ENCODE measurements around the gene CDADC1. TPM values are rescaled to one million over a fixed set of nuclear protein-coding genes. Genes with fewer than 3 reads are reported as not detected.

CDADC1 gene
- total RNA-seq (ENCODE audit: low replicate concordance) = 11.2 and 12.5 TPM in 2 replicates
- long read RNA-seq, transcript CDADC1-201 (10 exons, 3,386 nt) = major isoform, 5 of 18 reads
- long read RNA-seq, partial matches to known transcripts = 6 of 18 reads
- long read RNA-seq, other reads (novel, unspliced or antisense) = 7 of 18 reads

- peaks cover 15% of the 10 kb centered on the region for H3K4me1 Mint-ChIP-seq (ENCODE audit: unreplicated experiment)
- peaks cover 17% of the 10 kb centered on the region for H3K27me3 Mint-ChIP-seq
- H3K36me3 Mint-ChIP-seq = peaks cover 4% of the 10 kb centered on the region
- H3K9me3 Mint-ChIP-seq = no peaks in the 10 kb centered on the region
- peak within 1 kb of the TSS; percentile 99 for H3K27ac Mint-ChIP-seq
- no peak for TF ChIP-seq CTCF (conservative IDR thresholded peaks at IDR 0.05)
- DNase-seq (ENCODE audit: extremely low spot score, unreplicated experiment) = peak; percentile 95
- peak within 1 kb of the TSS; percentile 98 for H3K4me3 Mint-ChIP-seq
Measured at GRCh38 chr13:49247643-49248621, at the start of gene CDADC1. Gene CDADC1 (plus strand): TSS chr13:49247925. CDS start chr13:49248038, 113 bp downstream.

GRCh38 chr13:49206641-49207040 lies 41.1 kb upstream of the CDADC1 start:
- Mint-ChIP-seq H3K27ac (no peak overlapping the region), H3K36me3 (peaks cover 40% of the 10 kb centered on the region), H3K4me3 (no peak overlapping the region), H3K27me3 (no peaks in the 10 kb centered on the region), H3K9me3 (no peaks in the 10 kb centered on the region), H3K4me1 (ENCODE audit: unreplicated experiment) (no peaks in the 10 kb centered on the region)
- DNase-seq (ENCODE audit: extremely low spot score, unreplicated experiment) = no peak
- no peak for TF ChIP-seq CTCF (conservative IDR thresholded peaks at IDR 0.05)

GRCh38 chr13:49208619-49209018 lies 39.1 kb upstream of the CDADC1 start:
- TF ChIP-seq CTCF (conservative IDR thresholded peaks at IDR 0.05) = no peak
- Mint-ChIP-seq H3K36me3 (peaks cover 38% of the 10 kb centered on the region), H3K9me3 (no peaks in the 10 kb centered on the region), H3K27ac (no peak overlapping the region), H3K4me1 (ENCODE audit: unreplicated experiment) (no peaks in the 10 kb centered on the region), H3K4me3 (no peak overlapping the region), H3K27me3 (no peaks in the 10 kb centered on the region)
- DNase-seq (ENCODE audit: extremely low spot score, unreplicated experiment) = no peak

GRCh38 chr13:49210114-49210513 lies 37.6 kb upstream of the CDADC1 start:
- TF ChIP-seq CTCF (conservative IDR thresholded peaks at IDR 0.05) = no peak
- H3K4me3 Mint-ChIP-seq = no peak overlapping the region
- H3K27ac Mint-ChIP-seq = no peak overlapping the region
- H3K27me3 Mint-ChIP-seq = no peaks in the 10 kb centered on the region
- H3K4me1 Mint-ChIP-seq (ENCODE audit: unreplicated experiment) = no peaks in the 10 kb centered on the region
- peaks cover 32% of the 10 kb centered on the region for H3K36me3 Mint-ChIP-seq
- no peak for DNase-seq (ENCODE audit: extremely low spot score, unreplicated experiment)
- no peaks in the 10 kb centered on the region for H3K9me3 Mint-ChIP-seq

GRCh38 chr13:49210669-49211068 lies 37.1 kb upstream of the CDADC1 start:
- Mint-ChIP-seq H3K27me3 (no peaks in the 10 kb centered on the region), H3K4me1 (ENCODE audit: unreplicated experiment) (no peaks in the 10 kb centered on the region), H3K27ac (no peak overlapping the region), H3K9me3 (no peaks in the 10 kb centered on the region), H3K4me3 (no peak overlapping the region), H3K36me3 (peaks cover 29% of the 10 kb centered on the region)
- DNase-seq (ENCODE audit: extremely low spot score, unreplicated experiment) = no peak
- TF ChIP-seq CTCF (conservative IDR thresholded peaks at IDR 0.05) = no peak

All from type B pancreatic cell (in vitro differentiated cells).